HepG2 (cell line): ENCODE measurements around the gene PCGF6. TPM values are rescaled to one million over a fixed set of nuclear protein-coding genes. Genes with fewer than 3 reads are reported as not detected.

Experiments used
- FOXK2 ChIP-seq: fragments of 450-650 bp; IDR thresholded peaks from 2 replicates; pipeline ENCODE4 v1.6.1; 2016
- ISL2 ChIP-seq: sonication (generic); formaldehyde crosslinking; IDR thresholded peaks from 2 replicates; pipeline ENCODE4 v1.5.0; 2020; ENCODE audit warnings: missing genetic modification reagents
- MBD4 ChIP-seq: IDR thresholded peaks from 2 replicates; pipeline ENCODE4 v1.6.1; 2012; ENCODE audit warnings: low read length, inconsistent platforms, borderline replicate concordance
- MTA3 ChIP-seq: sonication (generic); formaldehyde crosslinking; IDR thresholded peaks from 2 replicates; pipeline ENCODE4 v1.4.0; 2020; ENCODE audit warnings: missing genetic modification reagents
- PLRG1 ChIP-seq: fragments of 450-650 bp; conservative IDR thresholded peaks from 2 replicates; pipeline ENCODE4 v1.6.1; 2016
- RBFOX2 ChIP-seq: fragments of 200-400 bp; formaldehyde crosslinking; IDR thresholded peaks from 2 replicates; pipeline ENCODE4 v1.6.1; 2017; ENCODE audit warnings: low read depth, mild to moderate bottlenecking, low read length
- SAP130 ChIP-seq: IDR thresholded peaks from 2 replicates; pipeline ENCODE4 v1.6.1; 2016; ENCODE audit warnings: low read depth
- SNAI1 ChIP-seq: sonication (generic); formaldehyde crosslinking; IDR thresholded peaks from 2 replicates; pipeline ENCODE4 v1.5.0; 2020; ENCODE audit warnings: mild to moderate bottlenecking, missing genetic modification reagents, borderline replicate concordance
- SP4 ChIP-seq: sonication (generic); formaldehyde crosslinking; IDR thresholded peaks from 2 replicates; pipeline ENCODE4 v1.8.1; 2023; ENCODE audit warnings: mild to moderate bottlenecking, missing genetic modification reagents
- TAF1 ChIP-seq: sonication (generic); formaldehyde crosslinking; IDR thresholded peaks from 2 replicates; pipeline ENCODE4 v1.4.0; 2020; ENCODE audit warnings: missing genetic modification reagents
- THAP11 ChIP-seq: IDR thresholded peaks from 2 replicates; pipeline ENCODE4 v1.6.1; 2016; ENCODE audit warnings: missing biosample characterization, missing genetic modification reagents
- ZC3H13 ChIP-seq: sonication (generic); formaldehyde crosslinking; IDR thresholded peaks from 2 replicates; pipeline ENCODE4 v1.8.1; 2023; ENCODE audit warnings: mild to moderate bottlenecking, missing genetic modification reagents, moderate library complexity
- ZNF234 ChIP-seq: sonication (generic); formaldehyde crosslinking; conservative IDR thresholded peaks from 2 replicates; pipeline ENCODE4 v1.5.1; 2020; ENCODE audit warnings: mild to moderate bottlenecking, missing genetic modification reagents
- ZNF501 ChIP-seq: sonication (generic); formaldehyde crosslinking; IDR thresholded peaks from 2 replicates; pipeline ENCODE4 v1.5.1; 2020; ENCODE audit warnings: mild to moderate bottlenecking, moderate library complexity, missing genetic modification reagents
- ZNF678 ChIP-seq: sonication (generic); formaldehyde crosslinking; IDR thresholded peaks from 2 replicates; pipeline ENCODE4 v1.4.0; 2020; ENCODE audit warnings: mild to moderate bottlenecking, missing genetic modification reagents
- ZNF749 ChIP-seq: sonication (generic); formaldehyde crosslinking; IDR thresholded peaks from 2 replicates; pipeline ENCODE4 v1.8.0; 2022; ENCODE audit warnings: mild to moderate bottlenecking, missing genetic modification reagents, moderate library complexity, borderline replicate concordance
- ZNF773 ChIP-seq: sonication (generic); formaldehyde crosslinking; IDR thresholded peaks from 2 replicates; pipeline ENCODE4 v1.4.0; 2020; ENCODE audit warnings: missing genetic modification reagents, borderline replicate concordance
- ZNF816 ChIP-seq: sonication (generic); formaldehyde crosslinking; IDR thresholded peaks from 2 replicates; pipeline ENCODE4 v1.8.0; 2022; ENCODE audit warnings: missing genetic modification reagents, mild to moderate bottlenecking, borderline replicate concordance
- ZSCAN25 ChIP-seq: sonication (generic); formaldehyde crosslinking; IDR thresholded peaks from 2 replicates; pipeline ENCODE4 v1.8.0; 2022; ENCODE audit warnings: mild to moderate bottlenecking, missing genetic modification reagents
- polyA plus RNA-seq, 8 experiments: library from polyadenylated mRNA; depleted of rRNA in 3 of 8; stranded (reverse) in 7 of 8; unstranded in 1 of 8; fragments of >200 nt; fragmentation: Illumina TruSeq in 4 of 8; extraction: Trizol in 4 of 8; gene quantifications; 2 replicates each; pipeline versions ENCODE4 v1.2.1 to v1.2.3, GENCODE V29; 2011 to 2016; ENCODE audit warnings: low read depth in 4 of 8, missing spikeins in 1 of 8, mixed read lengths in 1 of 8; ENCODE audit not compliant: insufficient read depth in 1 of 8
- total RNA-seq, 5 experiments: library from RNA; depleted of rRNA; stranded (reverse); fragments of >200 nt; fragmentation: Illumina TruSeq; extraction: Trizol; gene quantifications; 2 replicates each; pipeline ENCODE4 v1.2.3, GENCODE V29; 2016; ENCODE audit warnings: low read depth in 1 of 5
- TF ChIP-seq, protein P1 (sequence below): sonication (generic); formaldehyde crosslinking; IDR thresholded peaks from 2 replicates; pipeline ENCODE4 v1.4.0; 2020; ENCODE audit warnings: missing genetic modification reagents, mild to moderate bottlenecking, borderline replicate concordance
- TF ChIP-seq, protein P2 (sequence below): sonication (generic); formaldehyde crosslinking; IDR thresholded peaks from 2 replicates; pipeline ENCODE4 v1.5.0; 2020; ENCODE audit warnings: mild to moderate bottlenecking, missing genetic modification reagents
- TF ChIP-seq, protein P3 (sequence below): sonication (generic); formaldehyde crosslinking; IDR thresholded peaks from 2 replicates; pipeline ENCODE4 v1.5.1; 2020; ENCODE audit warnings: missing genetic modification reagents, mild to moderate bottlenecking, borderline replicate concordance
- TF ChIP-seq, protein P4 (sequence below): IDR thresholded peaks from 2 replicates; pipeline ENCODE4 v1.6.1; 2012; ENCODE audit warnings: inconsistent platforms
- TF ChIP-seq, protein P5 (sequence below): sonication (generic); formaldehyde crosslinking; IDR thresholded peaks from 2 replicates; pipeline ENCODE4 v1.5.0; 2020; ENCODE audit warnings: mild to moderate bottlenecking, missing genetic modification reagents

PCGF6 gene
- total and polyA plus RNA-seq, 2 of the 13 experiments (the other 11 are each of a cell fraction or from before 2014, with no cell fraction given) = 5.2 to 19.4 TPM

DNA sequence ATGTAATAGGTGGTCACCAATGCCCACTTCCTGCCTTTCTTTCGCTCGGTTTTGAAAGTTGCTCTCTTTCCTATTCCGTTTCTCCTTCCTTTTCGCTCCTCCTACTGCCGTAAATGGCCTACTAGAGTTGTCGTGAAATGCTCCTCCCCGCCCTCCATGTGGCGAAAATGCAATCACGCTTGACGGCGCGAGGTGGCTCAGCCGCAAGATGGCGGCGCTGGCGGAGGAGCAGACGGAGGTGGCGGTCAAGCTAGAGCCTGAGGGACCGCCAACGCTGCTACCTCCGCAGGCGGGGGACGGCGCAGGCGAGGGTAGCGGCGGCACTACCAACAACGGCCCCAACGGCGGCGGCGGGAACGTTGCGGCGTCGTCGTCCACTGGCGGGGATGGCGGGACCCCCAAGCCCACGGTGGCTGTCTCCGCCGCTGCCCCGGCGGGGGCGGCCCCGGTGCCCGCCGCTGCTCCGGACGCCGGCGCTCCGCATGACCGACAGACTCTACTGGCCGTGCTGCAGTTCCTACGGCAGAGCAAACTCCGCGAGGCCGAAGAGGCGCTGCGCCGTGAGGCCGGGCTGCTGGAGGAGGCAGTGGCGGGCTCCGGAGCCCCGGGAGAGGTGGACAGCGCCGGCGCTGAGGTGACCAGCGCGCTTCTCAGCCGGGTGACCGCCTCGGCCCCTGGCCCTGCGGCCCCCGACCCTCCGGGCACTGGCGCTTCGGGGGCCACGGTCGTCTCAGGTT, 17.0 kb upstream of the PCGF6 start, which contains the start of gene TAF5 (continued):
- TF ChIP-seq, protein P1, sequence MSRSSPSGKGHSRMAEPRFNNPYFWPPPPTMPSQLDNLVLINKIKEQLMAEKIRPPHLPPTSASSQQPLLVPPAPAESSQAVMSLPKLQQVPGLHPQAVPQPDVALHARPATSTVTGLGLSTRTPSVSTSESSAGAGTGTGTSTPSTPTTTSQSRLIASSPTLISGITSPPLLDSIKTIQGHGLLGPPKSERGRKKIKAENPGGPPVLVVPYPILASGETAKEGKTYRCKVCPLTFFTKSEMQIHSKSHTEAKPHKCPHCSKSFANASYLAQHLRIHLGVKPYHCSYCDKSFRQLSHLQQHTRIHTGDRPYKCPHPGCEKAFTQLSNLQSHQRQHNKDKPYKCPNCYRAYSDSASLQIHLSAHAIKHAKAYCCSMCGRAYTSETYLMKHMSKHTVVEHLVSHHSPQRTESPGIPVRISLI (CRISPR knock-in tag) = no peak
- TF ChIP-seq ZNF678 (CRISPR knock-in tag) = no peak
- TF ChIP-seq ZNF816 (CRISPR knock-in tag) = peak; percentile 73
- TF ChIP-seq, protein P2, sequence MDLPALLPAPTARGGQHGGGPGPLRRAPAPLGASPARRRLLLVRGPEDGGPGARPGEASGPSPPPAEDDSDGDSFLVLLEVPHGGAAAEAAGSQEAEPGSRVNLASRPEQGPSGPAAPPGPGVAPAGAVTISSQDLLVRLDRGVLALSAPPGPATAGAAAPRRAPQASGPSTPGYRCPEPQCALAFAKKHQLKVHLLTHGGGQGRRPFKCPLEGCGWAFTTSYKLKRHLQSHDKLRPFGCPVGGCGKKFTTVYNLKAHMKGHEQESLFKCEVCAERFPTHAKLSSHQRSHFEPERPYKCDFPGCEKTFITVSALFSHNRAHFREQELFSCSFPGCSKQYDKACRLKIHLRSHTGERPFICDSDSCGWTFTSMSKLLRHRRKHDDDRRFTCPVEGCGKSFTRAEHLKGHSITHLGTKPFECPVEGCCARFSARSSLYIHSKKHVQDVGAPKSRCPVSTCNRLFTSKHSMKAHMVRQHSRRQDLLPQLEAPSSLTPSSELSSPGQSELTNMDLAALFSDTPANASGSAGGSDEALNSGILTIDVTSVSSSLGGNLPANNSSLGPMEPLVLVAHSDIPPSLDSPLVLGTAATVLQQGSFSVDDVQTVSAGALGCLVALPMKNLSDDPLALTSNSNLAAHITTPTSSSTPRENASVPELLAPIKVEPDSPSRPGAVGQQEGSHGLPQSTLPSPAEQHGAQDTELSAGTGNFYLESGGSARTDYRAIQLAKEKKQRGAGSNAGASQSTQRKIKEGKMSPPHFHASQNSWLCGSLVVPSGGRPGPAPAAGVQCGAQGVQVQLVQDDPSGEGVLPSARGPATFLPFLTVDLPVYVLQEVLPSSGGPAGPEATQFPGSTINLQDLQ (CRISPR knock-in tag) = no peak
- peak; percentile 92 for TF ChIP-seq SAP130 (CRISPR knock-in tag)
- TF ChIP-seq FOXK2 = peak; percentile 71; the same call in 1 of the 2 replicates
- TF ChIP-seq ZSCAN25 (CRISPR knock-in tag) = peak; percentile 62
- TF ChIP-seq ZNF773 (CRISPR knock-in tag) = no peak; the same call in 1 of the 2 replicates
- no peak for TF ChIP-seq PLRG1
- TF ChIP-seq THAP11 (CRISPR knock-in tag) = peak; percentile 95
- peak; percentile 69; the same call in 1 of the 2 replicates for TF ChIP-seq RBFOX2
- TF ChIP-seq, protein P3, sequence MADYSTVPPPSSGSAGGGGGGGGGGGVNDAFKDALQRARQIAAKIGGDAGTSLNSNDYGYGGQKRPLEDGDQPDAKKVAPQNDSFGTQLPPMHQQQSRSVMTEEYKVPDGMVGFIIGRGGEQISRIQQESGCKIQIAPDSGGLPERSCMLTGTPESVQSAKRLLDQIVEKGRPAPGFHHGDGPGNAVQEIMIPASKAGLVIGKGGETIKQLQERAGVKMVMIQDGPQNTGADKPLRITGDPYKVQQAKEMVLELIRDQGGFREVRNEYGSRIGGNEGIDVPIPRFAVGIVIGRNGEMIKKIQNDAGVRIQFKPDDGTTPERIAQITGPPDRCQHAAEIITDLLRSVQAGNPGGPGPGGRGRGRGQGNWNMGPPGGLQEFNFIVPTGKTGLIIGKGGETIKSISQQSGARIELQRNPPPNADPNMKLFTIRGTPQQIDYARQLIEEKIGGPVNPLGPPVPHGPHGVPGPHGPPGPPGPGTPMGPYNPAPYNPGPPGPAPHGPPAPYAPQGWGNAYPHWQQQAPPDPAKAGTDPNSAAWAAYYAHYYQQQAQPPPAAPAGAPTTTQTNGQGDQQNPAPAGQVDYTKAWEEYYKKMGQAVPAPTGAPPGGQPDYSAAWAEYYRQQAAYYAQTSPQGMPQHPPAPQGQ = no peak
- peak; percentile 80 for TF ChIP-seq ZNF501 (CRISPR knock-in tag)
- 0 out of 2 replicates have a peak, but pooled peaks have one; percentile 27 for TF ChIP-seq ZNF749
- no peak for TF ChIP-seq ISL2 (CRISPR knock-in tag)
- TF ChIP-seq, protein P4, sequence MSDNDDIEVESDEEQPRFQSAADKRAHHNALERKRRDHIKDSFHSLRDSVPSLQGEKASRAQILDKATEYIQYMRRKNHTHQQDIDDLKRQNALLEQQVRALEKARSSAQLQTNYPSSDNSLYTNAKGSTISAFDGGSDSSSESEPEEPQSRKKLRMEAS = peak; percentile 77
- peak; percentile 100 for TF ChIP-seq TAF1 (CRISPR knock-in tag)
- TF ChIP-seq MTA3 (CRISPR knock-in tag) = no peak
- TF ChIP-seq ZC3H13 (CRISPR knock-in tag) = peak; percentile 81; the same call in 1 of the 2 replicates
- peak; percentile 82 for TF ChIP-seq SP4 (CRISPR knock-in tag)
- TF ChIP-seq SNAI1 (CRISPR knock-in tag) = peak; percentile 97
- TF ChIP-seq, protein P5, sequence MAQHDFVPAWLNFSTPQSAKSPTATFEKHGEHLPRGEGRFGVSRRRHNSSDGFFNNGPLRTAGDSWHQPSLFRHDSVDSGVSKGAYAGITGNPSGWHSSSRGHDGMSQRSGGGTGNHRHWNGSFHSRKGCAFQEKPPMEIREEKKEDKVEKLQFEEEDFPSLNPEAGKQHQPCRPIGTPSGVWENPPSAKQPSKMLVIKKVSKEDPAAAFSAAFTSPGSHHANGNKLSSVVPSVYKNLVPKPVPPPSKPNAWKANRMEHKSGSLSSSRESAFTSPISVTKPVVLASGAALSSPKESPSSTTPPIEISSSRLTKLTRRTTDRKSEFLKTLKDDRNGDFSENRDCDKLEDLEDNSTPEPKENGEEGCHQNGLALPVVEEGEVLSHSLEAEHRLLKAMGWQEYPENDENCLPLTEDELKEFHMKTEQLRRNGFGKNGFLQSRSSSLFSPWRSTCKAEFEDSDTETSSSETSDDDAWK = no peak
- TF ChIP-seq MBD4 = no peak
- 0 out of 2 replicates have a peak, but pooled peaks have one; percentile 79 for TF ChIP-seq ZNF234 (CRISPR knock-in tag)
